Omental fat pad (tissue), 4 donors: Measurements from ENCODE around the gene IREB2. TPM values are rescaled to one million over a fixed set of nuclear protein-coding genes. Genes with fewer than 3 reads are reported as not detected.
A peak's percentile ranks its signal among the peaks of the same experiment; 100 is the strongest.
"Not testable (repeated sequence)": the region's sequence is repeated elsewhere in the genome, so short reads cannot be mapped to it uniquely, and the experiment has no call there.

Source experiments
- ATAC-seq: fragments of 150-250 bp; one replicate; pipeline ENCODE4 v1.9.1; 2016; ENCODE audit warnings: mild to moderate bottlenecking, moderate library complexity; ENCODE audit not compliant: low FRiP score
- DNase-seq: peaks from one replicate; pipeline ENCODE4 v3.0.0-alpha.2; 2019; ENCODE audit warnings: low spot score
- total RNA-seq, 4 donors: library from RNA; depleted of rRNA; stranded (reverse); fragments of >200 nt; gene quantifications; one replicate each; pipeline ENCODE4 v1.1.0, GENCODE V29; 2016
- TF ChIP-seq, protein P1 (sequence below), 3 donors: fragments of 450-650 bp; IDR thresholded peaks; one replicate each; pipeline ENCODE4 v1.5.1; 2016 to 2017; ENCODE audit warnings: antibody characterized with exemption in 3 of 3, mild to moderate bottlenecking in 3 of 3, moderate library complexity in 2 of 3

Gene IREB2
- total RNA-seq, 4 donors from 2014 or later: 24.0 to 46.5 (median 33.2) TPM

DNA sequence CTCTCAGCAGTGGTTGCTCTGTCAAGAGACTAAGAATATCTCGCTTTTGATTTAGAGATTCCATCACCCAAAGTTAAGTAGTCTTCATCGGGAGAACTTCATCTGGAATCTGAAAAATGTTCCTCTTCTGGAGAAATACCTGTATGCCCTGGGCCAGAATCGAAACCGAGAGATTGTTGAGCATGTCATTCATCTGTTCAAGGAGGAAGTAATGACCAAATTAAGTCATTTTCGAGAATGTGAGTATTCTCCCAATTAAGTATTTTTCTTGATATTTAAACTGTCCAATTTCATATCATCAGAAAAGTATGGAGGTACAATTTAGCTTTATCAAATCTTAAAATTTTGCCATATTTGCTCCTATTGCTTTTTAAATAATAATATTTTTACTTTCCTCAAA lies 89.3 kb downstream of the IREB2 start:
- ATAC-seq (no peak), DNase-seq (no peak)
- TF ChIP-seq, protein P1, sequence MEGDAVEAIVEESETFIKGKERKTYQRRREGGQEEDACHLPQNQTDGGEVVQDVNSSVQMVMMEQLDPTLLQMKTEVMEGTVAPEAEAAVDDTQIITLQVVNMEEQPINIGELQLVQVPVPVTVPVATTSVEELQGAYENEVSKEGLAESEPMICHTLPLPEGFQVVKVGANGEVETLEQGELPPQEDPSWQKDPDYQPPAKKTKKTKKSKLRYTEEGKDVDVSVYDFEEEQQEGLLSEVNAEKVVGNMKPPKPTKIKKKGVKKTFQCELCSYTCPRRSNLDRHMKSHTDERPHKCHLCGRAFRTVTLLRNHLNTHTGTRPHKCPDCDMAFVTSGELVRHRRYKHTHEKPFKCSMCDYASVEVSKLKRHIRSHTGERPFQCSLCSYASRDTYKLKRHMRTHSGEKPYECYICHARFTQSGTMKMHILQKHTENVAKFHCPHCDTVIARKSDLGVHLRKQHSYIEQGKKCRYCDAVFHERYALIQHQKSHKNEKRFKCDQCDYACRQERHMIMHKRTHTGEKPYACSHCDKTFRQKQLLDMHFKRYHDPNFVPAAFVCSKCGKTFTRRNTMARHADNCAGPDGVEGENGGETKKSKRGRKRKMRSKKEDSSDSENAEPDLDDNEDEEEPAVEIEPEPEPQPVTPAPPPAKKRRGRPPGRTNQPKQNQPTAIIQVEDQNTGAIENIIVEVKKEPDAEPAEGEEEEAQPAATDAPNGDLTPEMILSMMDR (IDR thresholded peaks at IDR 0.05): no peak

DNA sequence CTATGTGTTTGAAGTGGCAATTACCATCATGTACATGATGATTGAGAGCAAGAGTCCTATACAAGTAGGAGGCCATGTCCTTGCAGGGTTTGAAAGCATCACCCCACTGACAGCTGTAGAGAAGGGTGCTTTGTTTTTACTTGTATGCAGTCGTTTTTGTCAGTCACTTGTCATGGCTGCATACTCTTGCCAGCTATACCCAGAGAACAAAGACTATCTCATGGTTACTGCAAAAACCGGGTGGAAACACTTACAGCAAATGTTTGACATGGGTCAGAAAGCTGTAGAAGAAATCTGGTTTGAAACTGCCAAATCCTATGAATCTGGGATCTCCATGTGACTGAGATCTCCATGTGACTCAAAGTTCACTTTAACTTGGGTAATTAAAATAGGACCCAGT lies 95.3 kb downstream of the IREB2 start:
- DNase-seq (no peak), ATAC-seq (no peak)
- TF ChIP-seq, protein P1 (IDR thresholded peaks at IDR 0.05): no peak

DNA sequence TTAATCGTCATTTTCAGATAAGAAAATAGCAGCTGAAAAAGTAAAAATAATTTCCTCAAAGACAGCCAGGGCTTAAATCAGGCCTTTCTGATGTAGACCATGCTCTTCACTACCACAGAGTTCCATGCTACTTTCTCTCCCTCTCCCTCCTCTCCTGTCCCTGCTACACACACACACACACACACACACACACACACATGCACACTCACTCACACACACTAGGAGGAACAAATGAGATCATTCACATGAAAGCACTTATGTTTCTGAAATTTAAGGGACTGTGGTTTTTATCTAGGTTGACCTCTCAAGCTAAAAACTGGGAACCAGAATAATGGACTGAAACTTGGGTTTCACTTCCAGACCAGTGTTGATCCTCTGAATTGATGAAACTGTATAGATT lies 98.1 kb downstream of the IREB2 start:
- DNase-seq (no peak), ATAC-seq (no peak)
- TF ChIP-seq, protein P1 (IDR thresholded peaks at IDR 0.05): no peak

DNA sequence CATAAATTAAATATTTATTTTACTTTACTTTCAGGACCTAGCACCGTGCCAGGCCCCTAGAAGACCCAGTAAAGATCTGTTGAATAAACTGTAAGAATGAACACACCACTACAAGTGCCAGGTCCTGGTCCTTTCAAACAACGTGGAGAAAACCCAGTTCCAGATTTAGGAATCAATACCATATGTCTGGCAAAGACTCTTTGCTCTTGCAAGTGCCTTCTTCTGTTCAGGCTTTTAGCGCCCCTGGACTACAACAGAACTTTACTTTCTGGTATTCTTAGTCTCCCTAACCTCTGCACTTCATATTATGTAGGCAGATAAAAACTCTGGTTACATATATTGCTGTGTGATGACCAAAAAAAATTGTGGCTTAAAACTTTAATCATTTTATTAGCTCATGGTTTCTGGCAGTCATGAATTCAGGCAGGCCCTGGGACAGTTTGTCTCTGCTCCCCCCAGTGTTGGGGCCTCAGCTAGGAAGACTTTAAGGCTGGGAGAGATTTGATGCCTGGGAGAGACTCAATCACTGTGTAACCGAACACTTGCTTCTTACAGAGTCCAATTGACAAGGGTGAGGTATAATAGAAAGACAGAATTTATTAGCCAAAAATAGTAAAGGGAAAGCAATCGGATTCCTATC lies 99.4 kb downstream of the IREB2 start:
- TF ChIP-seq, protein P1 (IDR thresholded peaks at IDR 0.05): no peak
- no peak for ATAC-seq
- no peak for DNase-seq

DNA sequence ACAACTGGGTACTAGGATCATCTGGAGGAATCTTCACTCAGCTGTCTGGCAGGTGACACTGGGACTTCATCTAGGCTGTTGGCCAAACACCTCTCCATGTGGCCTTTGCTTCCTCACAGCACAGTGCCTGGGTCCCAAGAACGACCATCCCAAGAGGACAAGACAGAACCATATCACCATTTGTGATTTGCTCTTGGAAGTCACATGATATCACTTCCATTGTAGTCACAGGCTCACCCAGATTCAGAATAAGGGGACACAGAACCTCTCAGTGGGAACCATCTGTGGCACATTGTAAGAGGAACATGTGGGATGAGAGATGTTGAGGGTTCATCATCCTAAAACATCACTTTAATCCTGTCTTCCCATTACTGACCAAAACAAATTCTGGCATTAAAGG lies 100.3 kb downstream of the IREB2 start:
- DNase-seq: no peak
- TF ChIP-seq, protein P1 (IDR thresholded peaks at IDR 0.05): no peak
- ATAC-seq: no peak

DNA sequence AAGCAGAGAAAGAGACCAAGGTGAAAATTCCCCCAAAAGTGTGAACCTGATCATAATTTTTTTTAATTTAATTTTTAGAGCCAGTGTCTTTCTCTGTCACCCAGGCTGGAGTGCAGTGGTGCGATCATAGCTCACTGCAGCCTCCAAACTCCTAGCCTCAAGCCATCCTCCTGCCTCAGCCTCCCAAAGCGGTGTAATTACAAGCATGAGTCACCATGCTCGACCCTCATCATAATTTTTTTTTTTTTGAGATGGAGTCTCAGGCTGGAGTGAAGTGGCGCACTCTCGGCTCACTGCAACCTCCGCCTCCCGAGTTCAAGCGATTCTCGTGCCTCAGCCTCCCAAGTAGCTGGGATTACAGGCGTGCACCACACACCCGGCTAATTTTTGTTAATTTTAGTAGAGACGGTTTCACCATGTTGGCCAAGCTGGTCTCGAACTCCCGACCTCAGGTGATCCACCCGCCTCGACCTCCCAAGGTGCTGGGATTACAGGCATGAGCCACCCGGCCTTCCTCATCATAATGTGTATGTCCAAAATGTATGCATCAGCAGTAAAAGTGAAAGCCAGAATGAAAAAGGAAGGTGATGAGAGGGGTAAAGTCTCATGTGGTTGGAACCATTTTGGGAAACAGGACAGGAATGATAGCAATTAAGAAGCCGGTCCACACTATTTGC lies 101.6 kb downstream of the IREB2 start:
- not testable (repeated sequence) for DNase-seq, ATAC-seq

DNA sequence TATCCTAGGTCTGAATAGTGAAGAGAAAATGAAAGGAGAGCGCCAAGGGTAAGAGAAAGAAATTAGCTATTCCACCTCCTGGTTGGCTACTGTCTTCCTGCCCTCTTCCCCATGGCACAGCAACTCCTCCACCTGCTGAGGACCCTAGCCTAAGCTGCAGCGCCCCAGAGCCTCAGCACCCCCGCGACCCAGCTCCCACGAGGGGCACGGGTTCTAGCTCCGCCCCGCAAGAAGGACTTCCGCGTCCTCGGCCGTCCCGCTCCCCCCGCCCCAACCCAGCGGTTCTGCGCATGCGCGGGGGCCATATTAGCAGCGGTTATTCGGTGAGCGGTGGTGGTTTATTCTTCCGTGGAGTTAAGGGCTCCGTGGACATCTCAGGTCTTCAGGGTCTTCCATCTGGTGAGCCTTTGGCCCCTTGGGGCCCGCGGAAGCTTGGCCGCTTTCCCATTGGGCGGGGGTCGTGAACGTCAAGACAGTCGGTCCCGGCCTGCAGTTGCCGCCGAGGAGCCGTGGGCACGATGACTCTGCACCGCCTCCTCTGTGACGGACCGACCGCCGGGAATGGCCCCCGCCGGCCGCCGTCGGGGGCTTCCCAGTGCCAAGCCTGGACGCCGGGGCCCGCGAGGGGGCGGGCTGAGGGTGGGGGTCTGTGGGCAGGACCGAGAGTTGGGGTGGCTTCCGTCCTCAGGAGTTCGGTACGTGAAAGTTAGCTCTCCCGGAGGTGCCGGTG lies 102.3 kb downstream of the IREB2 start, which contains the start of gene PSMA4:
Gene PSMA4 (plus strand): TSS at position 304 of the 730 bp plus-strand sequence. CDS start 1,484 bp downstream, outside the sequence.
- ATAC-seq: peak; percentile 97
- peak; percentile 94 for DNase-seq
- TF ChIP-seq, protein P1 (IDR thresholded peaks at IDR 0.05): no peak
